NCI-H1092 treated with DMSO at 0.1 percent for 48 hours (cell line): ENCODE measurements around the gene RNF44.
"Not testable (repeated sequence)": the region's sequence is repeated elsewhere in the genome, so short reads cannot be mapped to it uniquely, and the experiment has no call there.

Source experiments
- DNase-seq: peaks from one replicate; lab custom pipeline; 2025; lab: John Stamatoyannopoulos, UW

RNF44 gene

GRCh38 chr5:176519810-176520720, 17.1 kb downstream of the RNF44 start:
- DNase-seq, result no peak

DNA sequence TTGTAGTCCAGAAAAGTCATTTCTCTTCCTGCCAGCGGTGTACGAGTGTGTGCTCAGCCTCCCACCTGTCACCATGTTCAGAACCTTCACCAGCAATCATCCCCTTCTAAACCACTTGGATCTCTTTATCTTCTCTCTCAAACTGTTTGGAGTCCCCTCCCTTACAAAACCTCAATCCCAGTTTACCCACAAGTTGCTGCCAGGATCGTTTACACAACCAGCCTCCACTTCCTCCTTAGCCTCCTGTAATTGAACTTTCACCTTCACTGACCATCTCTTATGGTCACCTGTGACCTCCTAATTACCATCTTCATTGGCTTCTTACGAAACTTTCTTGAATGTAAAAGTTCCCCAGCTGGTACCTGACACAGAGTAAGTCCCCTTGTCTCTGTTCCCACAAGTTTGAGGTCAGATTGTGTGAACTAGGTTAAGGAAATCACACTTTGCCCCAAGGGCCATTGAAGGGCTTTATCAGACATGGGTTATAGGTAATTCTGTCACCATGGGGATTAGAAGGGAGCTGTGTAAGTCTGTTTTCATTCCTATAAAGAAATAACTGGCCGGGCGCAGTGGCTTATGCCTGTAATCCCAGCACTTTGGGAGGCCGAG, 20.0 kb downstream of the RNF44 start:
- no peak for DNase-seq

- DNase-seq, result no peak
These were observed 21.8 kb downstream of the RNF44 start for GRCh38 chr5:176515396-176515795.

DNA sequence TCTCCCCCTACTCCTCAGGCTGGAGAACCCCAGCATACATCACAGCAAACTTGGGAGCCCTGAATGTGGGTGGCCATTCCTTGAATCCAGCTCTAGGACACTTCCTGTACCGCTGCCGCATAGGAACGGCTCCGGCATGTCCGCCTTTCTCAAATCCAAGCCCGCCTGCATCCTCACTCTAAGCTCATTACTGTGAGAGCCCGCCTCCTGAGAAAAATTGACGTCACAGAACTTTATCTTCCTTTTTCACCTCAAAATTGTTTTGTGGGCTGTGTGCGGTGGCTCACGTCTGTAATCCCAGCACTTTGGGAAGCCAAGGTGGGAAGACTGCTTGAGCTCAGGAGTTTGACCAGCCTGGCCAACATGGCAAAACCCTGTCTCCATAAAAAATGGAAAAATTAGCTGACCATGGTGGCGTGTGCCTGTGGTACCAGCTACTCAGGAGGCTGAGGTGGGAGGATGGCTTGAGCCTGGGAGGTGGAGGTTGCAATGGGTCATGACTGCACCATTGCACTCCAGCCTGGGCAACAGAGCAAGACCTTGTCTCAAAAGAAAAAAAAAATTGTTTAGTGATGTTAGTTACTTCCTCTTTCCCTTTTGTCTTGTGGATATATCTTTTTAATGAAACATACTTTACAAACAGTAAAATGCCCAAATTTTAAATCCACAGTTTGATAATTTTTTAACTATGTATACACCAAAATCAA, 22.8 kb downstream of the RNF44 start:
- DNase-seq, result no peak

- DNase-seq, result no peak
These were observed 23.4 kb downstream of the RNF44 start for GRCh38 chr5:176513788-176514187.

- DNase-seq, result no peak
These were observed 28.6 kb downstream of the RNF44 start for GRCh38 chr5:176508603-176509002.

DNA sequence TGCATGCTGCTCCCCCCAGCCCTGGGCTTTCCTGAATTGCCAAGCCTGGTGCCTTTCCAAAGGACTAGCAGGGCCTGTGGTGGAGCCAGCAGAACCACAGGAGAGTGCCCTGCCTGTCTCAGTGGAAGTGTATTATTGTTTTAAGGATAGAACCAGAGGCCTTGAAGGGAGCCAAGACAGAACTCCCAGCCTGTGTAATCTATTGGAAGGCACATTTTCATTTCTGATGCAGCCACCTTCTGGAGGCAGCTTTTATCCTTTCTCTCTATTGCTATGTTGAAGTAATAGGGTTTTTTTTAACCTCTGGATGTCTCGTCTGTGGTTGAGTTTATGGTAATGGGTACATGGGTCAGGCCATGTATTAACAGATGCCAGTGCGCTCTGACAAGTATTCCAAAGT, 29.3 kb downstream of the RNF44 start:
- no peak for DNase-seq

GRCh38 chr5:176503496-176503895, 33.7 kb downstream of the RNF44 start:
- DNase-seq, result no peak

DNA sequence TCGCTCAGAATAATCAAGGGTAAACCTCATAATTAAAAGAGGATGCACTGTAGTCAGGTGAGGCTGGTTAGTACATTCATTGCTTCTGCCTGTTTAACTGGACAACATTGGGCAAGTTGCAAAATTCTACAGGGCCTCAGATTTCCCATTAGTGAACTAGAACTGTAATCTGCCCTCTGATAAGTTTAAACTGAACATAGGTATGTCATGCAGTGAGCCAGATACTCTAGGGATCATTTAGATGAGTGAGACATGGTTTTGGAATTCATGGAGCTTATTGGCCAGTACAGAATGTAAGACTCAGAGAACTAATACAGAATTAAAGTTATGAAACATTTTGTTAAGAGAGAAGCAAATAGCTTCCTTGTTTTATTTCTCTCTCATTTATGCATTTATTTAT, 35.9 kb downstream of the RNF44 start:
- DNase-seq, result no peak

DNA sequence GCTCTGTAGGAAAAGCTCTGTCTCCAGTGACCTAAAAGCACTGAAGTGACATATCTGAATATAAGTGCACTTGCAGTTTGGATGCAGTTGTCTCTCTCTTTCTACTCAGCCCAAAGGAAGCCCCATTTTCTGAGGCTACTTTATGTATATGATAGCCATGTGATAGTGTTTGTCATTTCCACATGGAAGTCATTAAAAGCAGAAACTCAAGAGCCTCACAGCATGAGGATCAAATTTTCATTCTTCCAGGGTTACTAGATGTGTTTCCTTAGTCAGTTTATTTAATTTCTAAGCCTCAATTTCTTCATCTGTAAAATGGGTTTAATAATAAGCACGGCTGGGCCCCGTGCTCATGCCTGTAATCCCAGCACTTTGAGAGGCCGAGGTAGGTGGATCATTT, 36.7 kb downstream of the RNF44 start:
- no peak for DNase-seq

- no peak for DNase-seq
These were observed 37.9 kb downstream of the RNF44 start for GRCh38 chr5:176499273-176499672.

- no peak for DNase-seq
These were observed 39.4 kb downstream of the RNF44 start for GRCh38 chr5:176497852-176498251.

DNA sequence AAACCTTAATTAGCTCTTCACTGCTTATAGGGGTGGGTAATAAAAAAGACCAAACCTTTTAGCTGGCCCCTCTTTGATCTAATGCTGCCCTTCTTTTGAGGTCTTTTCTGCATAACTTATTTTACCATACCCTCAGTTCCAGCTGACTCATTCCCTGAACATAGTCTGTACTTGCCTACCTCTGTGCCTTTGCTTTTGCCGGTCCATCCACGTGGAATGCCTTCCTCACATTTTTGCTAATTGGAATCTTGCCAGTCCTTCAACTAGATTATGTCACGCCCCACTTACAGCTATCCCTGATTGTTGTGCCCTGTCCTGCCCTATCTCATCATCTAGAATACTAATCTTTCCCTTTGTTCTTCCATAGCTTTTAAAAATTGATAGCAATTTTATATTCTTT, 44.8 kb downstream of the RNF44 start:
- no peak for DNase-seq

DNA sequence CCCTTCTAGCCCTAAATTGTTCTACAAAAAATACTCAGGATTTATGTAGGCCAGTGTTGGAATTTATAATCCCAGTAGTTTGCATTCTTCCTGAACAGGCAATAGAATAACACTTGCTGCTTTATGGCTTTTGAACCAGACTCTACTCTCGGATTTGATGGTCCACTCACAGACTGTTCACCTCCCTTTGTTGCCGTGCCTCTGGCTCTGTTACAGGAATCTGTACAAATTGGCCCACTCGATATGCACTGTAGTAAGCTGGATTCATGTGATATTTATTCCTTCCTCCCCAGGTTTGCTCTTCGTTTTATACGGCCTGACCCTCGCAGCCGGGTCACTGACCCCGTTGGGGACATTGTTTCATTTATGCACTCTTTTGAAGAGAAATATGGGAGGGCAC, 45.3 kb downstream of the RNF44 start:
- DNase-seq, result no peak

DNA sequence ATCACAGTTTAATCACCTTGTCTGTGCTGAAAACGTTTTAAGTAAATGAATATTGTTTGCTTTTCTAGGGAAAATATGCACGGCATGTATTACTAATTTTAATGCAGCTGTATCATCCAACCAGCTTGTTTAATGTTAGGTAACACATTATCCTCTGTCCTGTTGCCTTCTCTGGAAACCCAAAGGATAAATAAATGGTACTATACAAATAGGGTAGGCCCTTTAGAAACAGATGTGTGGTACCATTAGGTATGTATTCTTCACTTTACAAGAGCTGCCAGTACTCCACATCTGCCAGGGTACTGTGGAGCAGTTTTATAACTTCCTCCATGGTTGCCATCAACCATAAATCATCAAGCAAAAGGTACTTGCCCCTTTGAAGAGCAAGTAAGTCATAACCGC, 46.1 kb downstream of the RNF44 start:
- DNase-seq, result no peak

DNA sequence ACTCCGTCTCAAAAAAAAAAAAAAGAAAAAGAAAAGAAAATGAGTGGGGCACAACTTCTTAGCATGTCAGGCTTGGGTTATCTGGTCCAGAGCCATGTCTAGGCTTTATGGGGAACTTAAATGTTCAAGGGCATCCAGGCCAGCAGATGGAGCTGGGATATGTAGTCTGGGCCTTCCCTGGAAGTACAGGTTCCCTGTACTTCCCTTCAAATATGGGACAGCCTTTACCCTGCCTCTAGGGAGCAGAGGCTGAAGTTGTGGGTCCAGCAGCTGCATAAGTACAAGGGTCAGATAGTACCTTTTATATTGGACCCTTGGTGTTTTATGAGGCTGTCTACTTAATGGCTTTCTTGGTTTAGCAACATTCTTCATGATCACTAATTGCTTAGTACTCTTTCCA, 46.9 kb downstream of the RNF44 start:
- DNase-seq, result no peak

DNA sequence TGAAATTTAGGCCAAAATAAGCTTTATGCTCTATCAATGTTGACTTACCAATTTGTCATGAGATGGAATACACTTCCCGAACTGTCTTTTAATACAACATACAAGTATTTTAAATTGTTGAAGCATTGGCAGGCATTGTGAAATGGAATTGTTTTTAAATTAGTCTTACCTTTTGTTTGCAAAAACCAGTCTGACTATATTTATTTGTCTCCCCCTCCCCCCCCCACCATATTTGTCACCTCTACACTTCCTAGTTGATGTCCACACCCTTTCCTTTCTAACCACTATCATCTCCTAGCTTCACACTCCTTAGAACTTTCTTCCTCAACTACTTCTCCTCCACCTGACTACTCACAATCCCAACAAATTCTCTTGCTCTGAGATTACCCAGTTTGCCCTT, 48.1 kb downstream of the RNF44 start:
- DNase-seq, result no peak

GRCh38 chr5:176487160-176487559, 50.0 kb downstream of the RNF44 start:
- not testable (repeated sequence) for DNase-seq

GRCh38 chr5:176486189-176486757, 50.9 kb downstream of the RNF44 start:
- no peak for DNase-seq

- DNase-seq, result no peak
These were observed 52.0 kb downstream of the RNF44 start for GRCh38 chr5:176485176-176485575.

DNA sequence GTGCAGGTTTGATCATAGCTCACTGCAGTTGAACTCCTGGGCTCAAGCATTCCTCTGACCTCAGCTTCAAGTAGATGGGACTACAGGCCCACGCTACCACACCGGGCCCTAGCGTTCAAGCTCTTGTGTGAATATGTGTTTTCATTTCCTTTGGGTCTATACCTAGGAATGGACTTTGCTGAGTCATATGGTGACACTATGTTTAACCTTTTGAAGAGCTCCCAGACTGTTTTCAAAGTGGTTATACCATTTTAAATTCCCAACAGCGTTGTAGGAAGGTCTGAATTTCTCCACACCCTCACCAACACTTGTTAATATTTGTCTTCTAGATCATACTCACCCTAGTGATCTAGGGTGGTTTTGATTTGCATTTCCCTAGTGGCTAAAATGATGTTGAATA, 55.5 kb downstream of the RNF44 start:
- DNase-seq, result no peak
